Adrenal gland (tissue), 12 donors: ENCODE measurements around the gene INCA1. TPM values are rescaled to one million over a fixed set of nuclear protein-coding genes. Genes with fewer than 3 reads are reported as not detected.

Source experiments
- DNase-seq, 7 donors: peaks; one replicate each; pipeline ENCODE4 v3.0.0-alpha.2; 2019 to 2020
- H3K27ac ChIP-seq, 5 donors: fragments of 200-600 bp; sonication (generic) in 4 of 5; 1 replicate in 3 of 5; 2 replicates in 2 of 5; pipeline versions ENCODE4 v1.5.1 to v1.8.0; 2016 to 2020; ENCODE audit warnings: mild to moderate bottlenecking in 1 of 5
- H3K27me3 ChIP-seq: fragments of 200-600 bp; 2 replicates; pipeline ENCODE4 v1.8.0; 2021
- H3K36me3 ChIP-seq, 2 donors: fragments of 200-600 bp; replicated peaks in 1 of 2; 1 replicate in 1 of 2; 2 replicates in 1 of 2; pipeline versions ENCODE4 v1.5.1 to v1.8.0; 2018 to 2022
- H3K4me1 ChIP-seq, 2 donors: fragments of 200-600 bp; replicated peaks in 1 of 2; 1 replicate in 1 of 2; 2 replicates in 1 of 2; pipeline versions ENCODE4 v1.5.1 to v1.8.0; 2018 to 2021
- H3K4me3 ChIP-seq, 4 donors: fragments of 200-600 bp; sonication (generic) in 3 of 4; one replicate each; pipeline ENCODE4 v1.5.1; 2016 to 2018
- H3K9me3 ChIP-seq, 3 donors: fragments of 200-600 bp; sonication (generic) in 1 of 3; replicated peaks in 1 of 3; 1 replicate in 2 of 3; 2 replicates in 1 of 3; pipeline versions ENCODE4 v1.5.1 to v1.8.0; 2016 to 2021
- CTCF ChIP-seq, 6 experiments: fragments of 450-650 bp in 4 of 6; fragments of 200-600 bp in 2 of 6; sonication (generic) in 1 of 6; IDR thresholded peaks; 1 replicate in 5 of 6; 2 replicates in 1 of 6; pipeline versions ENCODE4 v1.5.1 to v1.8.0; 2016 to 2021; ENCODE audit warnings: antibody characterized with exemption in 6 of 6, mild to moderate bottlenecking in 2 of 6, moderate library complexity in 1 of 6
- POLR2A ChIP-seq, 2 donors: fragments of 450-650 bp; IDR thresholded peaks; one replicate each; pipeline ENCODE4 v1.6.1; 2017; ENCODE audit warnings: antibody characterized with exemption in 2 of 2, mild to moderate bottlenecking in 2 of 2, moderate library complexity in 1 of 2
- WGBS, 4 donors: extraction: QIAGEN DNeasy Blood & Tissue Kit in 2 of 4; methylation state at CpG; one replicate each; pipeline versions ENCODE4 v1.1.5 to v1.1.7; 2013 to 2017; 5-methylcytosine and 5-hydroxymethylcytosine counted together
- intact Hi-C, 2 donors: fragments of 100-400 bp; cut with DNase I; formaldehyde crosslinking; loops; one replicate each; pipeline versions ENCODE4 v1.14.1 to v1.15.0; 2022 to 2023
- polyA plus RNA-seq, 3 donors: library from polyadenylated mRNA; stranded (reverse); fragments of 200-250 nt in 2 of 3; fragments of 350-450 nt in 1 of 3; fragmentation: Illumina TruSeq in 1 of 3; extraction: RNeasy Lipid Tissue Mini Kit (QIAGEN cat#74804) in 1 of 3; gene quantifications; one replicate each; pipeline ENCODE4 v1.2.3, GENCODE V29; 2013 to 2014
- total RNA-seq, 9 donors: library from RNA; depleted of rRNA in 4 of 9; stranded (reverse); fragments of >200 nt in 4 of 9; fragments of 120-200 nt in 1 of 9; fragmentation: NEBNext Ultra II Directional in 1 of 9; extraction: Animal tissue kit (Norgen Biotek cat#: 25700) in 1 of 9; gene quantifications; one replicate each; pipeline versions ENCODE4 v1.1.0 to v1.2.4, GENCODE V29; 2013 to 2023
- donor health status: healthy with polysubstance abuse.
- donor health status: Bipolar disorder and iron deficiency.
- donor health status: DM: yes; HTN: yes; CAD: no.
- donor health status: DM: no; HTN: no; CAD: no.
- donor health status: DM: no; HTN: no; CAD: no.
- donor health status: DM: yes; HTN: yes; CAD: no.

Gene INCA1
- total and polyA plus RNA-seq, 12 donors = 0.44 to 6.2 (median 1.3) TPM; not detected in 2

GRCh38 chr17:5042157-5043022, 45.1 kb upstream of the INCA1 start:
- no peak for DNase-seq
- H3K27me3 ChIP-seq = no peaks in the 10 kb centered on the region
- H3K4me1 ChIP-seq = no peaks in the 10 kb centered on the region
- whole genome bisulfite sequencing, 4 donors = 76 to 87% (median 82%) methylated on average over 15 of the region's 15 CpGs
- no peak overlapping the region for H3K27ac ChIP-seq
- H3K4me3 ChIP-seq = no peak overlapping the region
- no peak for TF ChIP-seq CTCF (IDR thresholded peaks at IDR 0.05)
- intact Hi-C loops = no loop called here
- no peaks in the 10 kb centered on the region for H3K36me3 ChIP-seq
- H3K9me3 ChIP-seq = no peaks in the 10 kb centered on the region

GRCh38 chr17:5035315-5035714, 38.0 kb upstream of the INCA1 start, which contains the start of gene SLC52A1:
Gene SLC52A1, minus strand, starts transcription at chr17:5035426. Its CDS starts 820 bp downstream, at chr17:5034606.
- Histone ChIP-seq H3K4me3 (peak within 1 kb of the TSS in 1 of 4 donors; percentile 26), H3K27me3 (peaks cover 6% of the 10 kb centered on the region), H3K4me1 (peaks cover 0 to 3% of the 10 kb centered on the region in 2 donors), H3K36me3 (no peaks in the 10 kb centered on the region), H3K27ac (no peak within 1 kb of the TSS), H3K9me3 (no peaks in the 10 kb centered on the region)
- no peak for TF ChIP-seq POLR2A (IDR thresholded peaks at IDR 0.05)
- no peak for TF ChIP-seq CTCF (IDR thresholded peaks at IDR 0.05)
- intact Hi-C loops = no loop called here
- 7 to 33% (median 12%) methylated on average over 6 to 24 of the region's 24 CpGs for WGBS, 4 donors
- no peak for DNase-seq

GRCh38 chr17:5034651-5035050, 37.3 kb upstream of the INCA1 start:
- WGBS, 4 donors = 85 to 95% (median 87%) methylated on average over 10 to 14 of the region's 14 CpGs

GRCh38 chr17:5034063-5034462, 36.7 kb upstream of the INCA1 start:
- no peak overlapping the region for H3K27ac ChIP-seq
- intact Hi-C loops = no loop called here
- no peak overlapping the region for H3K4me3 ChIP-seq
- no peak for DNase-seq
- 72 to 96% (median 86%) methylated on average over 3 to 5 of the region's 5 CpGs for WGBS, 4 donors
- H3K27me3 ChIP-seq = peaks cover 6% of the 10 kb centered on the region
- H3K9me3 ChIP-seq = no peaks in the 10 kb centered on the region
- H3K36me3 ChIP-seq = no peaks in the 10 kb centered on the region
- TF ChIP-seq CTCF (IDR thresholded peaks at IDR 0.05) = no peak
- no peak for TF ChIP-seq POLR2A (IDR thresholded peaks at IDR 0.05)
- peaks cover 0 to 3% of the 10 kb centered on the region in 2 donors for H3K4me1 ChIP-seq

More at GRCh38 chr17:5034651-5035050, 37.3 kb upstream of the INCA1 start:
- peaks cover 6% of the 10 kb centered on the region for H3K27me3 ChIP-seq
- H3K4me3 ChIP-seq = no peak overlapping the region
- intact Hi-C loops = no loop called here
- no peaks in the 10 kb centered on the region for H3K36me3 ChIP-seq
- no peaks in the 10 kb centered on the region for H3K9me3 ChIP-seq
- TF ChIP-seq CTCF (IDR thresholded peaks at IDR 0.05) (no peak), POLR2A (IDR thresholded peaks at IDR 0.05) (no peak)
- no peak for DNase-seq
- peaks cover 0 to 3% of the 10 kb centered on the region in 2 donors for H3K4me1 ChIP-seq
- H3K27ac ChIP-seq = no peak overlapping the region
